GM23338 (cell line): Measurements from ENCODE around the gene MAOB. TPM values are rescaled to one million over a fixed set of nuclear protein-coding genes. Genes with fewer than 3 reads are reported as not detected.

ENCODE experiments used
- ATAC-seq: fragments of 200-7000 bp; cut with Tn5 transposase; 3 replicates; pipeline ENCODE4 v1.9.1; 2020
- DNase-seq: peaks from one replicate; pipeline ENCODE4 v3.0.0-alpha.2; 2015; ENCODE audit warnings: low spot score
- H2AFZ ChIP-seq: fragments of 200-600 bp; sonication (generic); 2 replicates; pipeline ENCODE4 v1.8.0; 2016; ENCODE audit warnings: antibody characterized with exemption, mild to moderate bottlenecking, moderate library complexity
- H3F3A ChIP-seq: fragments of 200-600 bp; sonication (generic); replicated peaks from 2 replicates; pipeline ENCODE4 v1.8.0; 2017; ENCODE audit warnings: antibody characterized with exemption, mixed run types, low read depth
- H3K27ac ChIP-seq: fragments of 200-600 bp; sonication (generic); 2 replicates; pipeline ENCODE4 v1.6.1; 2016; ENCODE audit warnings: low read depth
- H3K27me3 ChIP-seq: fragments of 200-600 bp; sonication (generic); 2 replicates; pipeline ENCODE4 v1.8.0; 2016; ENCODE audit warnings: mild to moderate bottlenecking, mixed run types, moderate library complexity; ENCODE audit not compliant: insufficient read depth
- H3K36me3 ChIP-seq: fragments of 200-600 bp; sonication (generic); 2 replicates; pipeline ENCODE4 v1.8.0; 2016; ENCODE audit warnings: mild to moderate bottlenecking; ENCODE audit not compliant: insufficient read depth
- H3K4me1 ChIP-seq: fragments of 200-600 bp; sonication (generic); 2 replicates; pipeline ENCODE4 v1.8.0; 2016; ENCODE audit warnings: mild to moderate bottlenecking, moderate library complexity; ENCODE audit not compliant: insufficient read depth
- H3K4me2 ChIP-seq: fragments of 200-600 bp; sonication (generic); 2 replicates; pipeline ENCODE4 v1.7.1; 2017; ENCODE audit warnings: mixed run types
- H3K4me3 ChIP-seq: fragments of 200-600 bp; sonication (generic); 2 replicates; pipeline ENCODE4 v1.6.1; 2016; ENCODE audit warnings: mixed run types
- H3K79me2 ChIP-seq: fragments of 200-600 bp; sonication (generic); replicated peaks from 2 replicates; pipeline ENCODE4 v1.8.0; 2017; ENCODE audit warnings: mild to moderate bottlenecking; ENCODE audit not compliant: insufficient read depth
- H3K9me2 ChIP-seq: fragments of 200-600 bp; sonication (generic); 2 replicates; pipeline ENCODE4 v1.8.0; 2017; ENCODE audit not compliant: insufficient read depth
- H4K20me1 ChIP-seq: fragments of 200-600 bp; sonication (generic); replicated peaks from 2 replicates; pipeline ENCODE4 v1.8.0; 2017; ENCODE audit warnings: mild to moderate bottlenecking; ENCODE audit not compliant: insufficient read depth
- H3K27ac Mint-ChIP-seq: 2 replicates; pipeline ENCODE4 v1.8.0; 2020; ENCODE audit warnings: inconsistent platforms, mild to moderate bottlenecking, moderate library complexity, mixed read lengths
- H3K27me3 Mint-ChIP-seq: 3 replicates; pipeline ENCODE4 v1.8.0; 2022; ENCODE audit warnings: low read depth, mild to moderate bottlenecking, moderate library complexity, mixed read lengths, inconsistent platforms; ENCODE audit not compliant: insufficient read depth, poor library complexity
- H3K36me3 Mint-ChIP-seq: 3 replicates; pipeline ENCODE4 v1.8.0; 2021; ENCODE audit warnings: low read depth, mild to moderate bottlenecking, inconsistent platforms, moderate library complexity, mixed read lengths
- H3K4me1 Mint-ChIP-seq: 3 replicates; pipeline ENCODE4 v1.8.0; 2020; ENCODE audit warnings: mild to moderate bottlenecking, inconsistent platforms, mixed read lengths
- H3K4me3 Mint-ChIP-seq: 3 replicates; pipeline ENCODE4 v1.8.0; 2021; ENCODE audit warnings: moderate library complexity, mild to moderate bottlenecking, inconsistent platforms, mixed read lengths
- H3K9me3 Mint-ChIP-seq: 3 replicates; pipeline ENCODE4 v1.8.0; 2020; ENCODE audit warnings: moderate library complexity, mild to moderate bottlenecking, inconsistent platforms, mixed read lengths
- CREB1 ChIP-seq: fragments of 250-450 bp; sonication (Bioruptor Pico); IDR thresholded peaks from 2 replicates; pipeline ENCODE4 v1.5.0; 2020; ENCODE audit warnings: low read depth, mild to moderate bottlenecking, moderate library complexity
- EZH2 ChIP-seq: fragments of 200-600 bp; sonication (generic); IDR thresholded peaks from one replicate; pipeline ENCODE4 v1.8.0; 2017; ENCODE audit warnings: antibody characterized with exemption, mild to moderate bottlenecking, low read depth; ENCODE audit not compliant: unreplicated experiment
- NANOG ChIP-seq: IDR thresholded peaks from 2 replicates; pipeline ENCODE4 v1.6.1; 2016; ENCODE audit warnings: antibody characterized with exemption, borderline replicate concordance
- ZNF114 ChIP-seq: fragments of 250-450 bp; sonication (Bioruptor Pico); IDR thresholded peaks from 2 replicates; pipeline ENCODE4 v1.5.0; 2020; ENCODE audit warnings: mild to moderate bottlenecking, moderate library complexity
- polyA plus RNA-seq: library from polyadenylated mRNA; unstranded; fragments of >200 nt; fragmentation: Nextera tagmentation; extraction: Ambion mirVana; gene quantifications from 2 replicates; pipeline ENCODE4 v1.2.1, GENCODE V29; 2016
- total RNA-seq: library from RNA; depleted of rRNA; stranded (reverse); fragments of >200 nt; shearing (Covaris generic); gene quantifications from 2 replicates; pipeline ENCODE4 v1.2.3, GENCODE V29; 2014
- TF ChIP-seq, protein P1 (sequence below): IDR thresholded peaks from 2 replicates; pipeline ENCODE4 v1.6.1; 2016; ENCODE audit warnings: antibody characterized with exemption
- TF ChIP-seq, protein P2 (sequence below), 2 experiments: fragments of 200-600 bp in 1 of 2; sonication (generic) in 1 of 2; conservative IDR thresholded peaks; 2 replicates each; pipeline versions ENCODE4 v1.5.1 to v1.6.1; 2016 to 2017; ENCODE audit warnings: antibody characterized with exemption in 2 of 2, low read depth in 2 of 2, mild to moderate bottlenecking in 2 of 2, moderate library complexity in 1 of 2

MAOB gene
- total and polyA plus RNA-seq, 2 experiments from 2014 or later = 1.0 to 1.3 TPM

DNA sequence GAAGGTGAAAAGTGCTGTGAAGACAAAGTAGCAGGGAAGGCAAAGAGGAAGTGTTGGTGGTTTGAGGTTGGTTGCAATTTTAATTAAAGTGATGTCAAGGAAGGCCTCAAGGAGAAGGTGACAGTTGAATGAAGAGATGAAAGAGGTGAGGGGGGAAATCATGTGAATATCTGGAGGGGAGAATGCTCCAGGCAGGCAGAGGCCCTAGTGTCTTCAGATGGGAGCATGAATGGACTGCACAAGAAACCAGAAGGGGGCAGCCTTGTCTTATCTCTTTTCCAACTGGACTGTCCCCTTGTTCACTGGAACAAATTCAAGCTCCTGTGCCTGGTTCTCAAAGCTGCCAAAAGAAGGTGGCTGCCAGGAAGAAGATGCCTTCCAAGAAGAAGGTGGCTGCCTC lies 68.4 kb downstream of the MAOB start:
- Histone ChIP-seq H3K36me3 (no peaks in the 10 kb centered on the region), H3F3A (no peaks in the 10 kb centered on the region), H3K4me3 (no peak overlapping the region), H3K9me2 (no peaks in the 10 kb centered on the region), H3K79me2 (no peaks in the 10 kb centered on the region), H3K27me3 (no peaks in the 10 kb centered on the region), H4K20me1 (no peaks in the 10 kb centered on the region), H3K27ac (no peak overlapping the region), H2AFZ (no peak overlapping the region), H3K4me2 (no peak overlapping the region), H3K4me1 (no peaks in the 10 kb centered on the region)
- Mint-ChIP-seq H3K4me1 (no peaks in the 10 kb centered on the region), H3K4me3 (no peak overlapping the region), H3K27me3 (peaks cover 1% of the 10 kb centered on the region), H3K9me3 (no peaks in the 10 kb centered on the region), H3K27ac (no peak overlapping the region), H3K36me3 (no peaks in the 10 kb centered on the region)
- ATAC-seq = peak; percentile 61
- peak; percentile 61 for DNase-seq
- TF ChIP-seq NANOG (no peak), CREB1 (CRISPR knock-in tag) (no peak), ZNF114 (CRISPR knock-in tag) (no peak), EZH2 (no peak)
- TF ChIP-seq, protein P1, sequence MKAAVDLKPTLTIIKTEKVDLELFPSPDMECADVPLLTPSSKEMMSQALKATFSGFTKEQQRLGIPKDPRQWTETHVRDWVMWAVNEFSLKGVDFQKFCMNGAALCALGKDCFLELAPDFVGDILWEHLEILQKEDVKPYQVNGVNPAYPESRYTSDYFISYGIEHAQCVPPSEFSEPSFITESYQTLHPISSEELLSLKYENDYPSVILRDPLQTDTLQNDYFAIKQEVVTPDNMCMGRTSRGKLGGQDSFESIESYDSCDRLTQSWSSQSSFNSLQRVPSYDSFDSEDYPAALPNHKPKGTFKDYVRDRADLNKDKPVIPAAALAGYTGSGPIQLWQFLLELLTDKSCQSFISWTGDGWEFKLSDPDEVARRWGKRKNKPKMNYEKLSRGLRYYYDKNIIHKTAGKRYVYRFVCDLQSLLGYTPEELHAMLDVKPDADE = no peak
- TF ChIP-seq, protein P2, sequence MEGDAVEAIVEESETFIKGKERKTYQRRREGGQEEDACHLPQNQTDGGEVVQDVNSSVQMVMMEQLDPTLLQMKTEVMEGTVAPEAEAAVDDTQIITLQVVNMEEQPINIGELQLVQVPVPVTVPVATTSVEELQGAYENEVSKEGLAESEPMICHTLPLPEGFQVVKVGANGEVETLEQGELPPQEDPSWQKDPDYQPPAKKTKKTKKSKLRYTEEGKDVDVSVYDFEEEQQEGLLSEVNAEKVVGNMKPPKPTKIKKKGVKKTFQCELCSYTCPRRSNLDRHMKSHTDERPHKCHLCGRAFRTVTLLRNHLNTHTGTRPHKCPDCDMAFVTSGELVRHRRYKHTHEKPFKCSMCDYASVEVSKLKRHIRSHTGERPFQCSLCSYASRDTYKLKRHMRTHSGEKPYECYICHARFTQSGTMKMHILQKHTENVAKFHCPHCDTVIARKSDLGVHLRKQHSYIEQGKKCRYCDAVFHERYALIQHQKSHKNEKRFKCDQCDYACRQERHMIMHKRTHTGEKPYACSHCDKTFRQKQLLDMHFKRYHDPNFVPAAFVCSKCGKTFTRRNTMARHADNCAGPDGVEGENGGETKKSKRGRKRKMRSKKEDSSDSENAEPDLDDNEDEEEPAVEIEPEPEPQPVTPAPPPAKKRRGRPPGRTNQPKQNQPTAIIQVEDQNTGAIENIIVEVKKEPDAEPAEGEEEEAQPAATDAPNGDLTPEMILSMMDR (conservative IDR thresholded peaks at IDR 0.05; ENCODE audit: low read depth in 2 of 2) = peak; percentile 42 to 63

- no peaks in the 10 kb centered on the region for H3K9me2 ChIP-seq
- no peak for TF ChIP-seq EZH2
- TF ChIP-seq, protein P1 = no peak
- TF ChIP-seq NANOG = no peak
These were observed 68.9 kb downstream of the MAOB start for GRCh38 chrX:43813319-43813718.

More at GRCh38 chrX:43813319-43813718, 68.9 kb downstream of the MAOB start:
- H3K4me3 Mint-ChIP-seq = no peak overlapping the region
- no peaks in the 10 kb centered on the region for H4K20me1 ChIP-seq
- peaks cover 1% of the 10 kb centered on the region for H3K27me3 Mint-ChIP-seq
- H3K79me2 ChIP-seq = no peaks in the 10 kb centered on the region
- H3F3A ChIP-seq = no peaks in the 10 kb centered on the region
- no peaks in the 10 kb centered on the region for H3K4me1 Mint-ChIP-seq
- H3K9me3 Mint-ChIP-seq = no peaks in the 10 kb centered on the region
- H2AFZ ChIP-seq = no peak overlapping the region
- H3K4me1 ChIP-seq = no peaks in the 10 kb centered on the region
- H3K36me3 ChIP-seq = no peaks in the 10 kb centered on the region
- no peak overlapping the region for H3K27ac Mint-ChIP-seq
- H3K4me2 ChIP-seq = no peak overlapping the region
- H3K27ac ChIP-seq = no peak overlapping the region
- DNase-seq (no peak), ATAC-seq (no peak)
- no peak overlapping the region for H3K4me3 ChIP-seq
- H3K27me3 ChIP-seq = no peaks in the 10 kb centered on the region
- H3K36me3 Mint-ChIP-seq = no peaks in the 10 kb centered on the region
